H1 (cell line): ENCODE measurements around the gene ADAM12. TPM values are rescaled to one million over a fixed set of nuclear protein-coding genes. Genes with fewer than 3 reads are reported as not detected.

Experiments
- CTCF ChIA-PET: fragments of 300-600 bp; sonication (Branson Sonifier 250); formaldehyde crosslinking; loops from one replicate; lab custom pipeline; 2021; ENCODE audit not compliant: partially characterized antibody; lab: Charles Lee
- POLR2A ChIA-PET: fragments of 300-600 bp; sonication (Branson Sonifier 250); formaldehyde crosslinking; loops from one replicate; lab custom pipeline; 2021; ENCODE audit warnings: inconsistent platforms; ENCODE audit not compliant: partially characterized antibody; lab: Charles Lee
- DNase-seq, 2 experiments: peaks; one replicate each; pipeline versions ENCODE4 v3.0.0 to v3.0.0-alpha.2; 2010 to 2022; ENCODE audit warnings: low spot score in 2 of 2, low read depth in 1 of 2, mixed read lengths in 1 of 2
- FAIRE-seq: peaks from 2 replicates; lab custom pipeline; 2011; peaks lifted over from hg19 to GRCh38; lab: Jason Lieb, UNC
- H2AFZ ChIP-seq: 2 replicates; pipeline ENCODE4 v1.8.1; 2012; ENCODE audit warnings: low read length, inconsistent platforms
- H2AK5ac ChIP-seq: 2 replicates; pipeline ENCODE4 v1.6.1; 2013; ENCODE audit warnings: low read depth, low read length
- H2BK120ac ChIP-seq: replicated peaks from 2 replicates; pipeline ENCODE3; 2013; ENCODE audit warnings: low read depth, low read length, inconsistent platforms
- H2BK12ac ChIP-seq: 2 replicates; pipeline ENCODE4 v1.6.1; 2013; ENCODE audit warnings: low read depth, low read length
- H2BK15ac ChIP-seq: 2 replicates; pipeline ENCODE4 v1.6.1; 2013; ENCODE audit warnings: low read length
- H2BK20ac ChIP-seq: 2 replicates; pipeline ENCODE4 v1.6.1; 2013; ENCODE audit warnings: low read length
- H2BK5ac ChIP-seq: 2 replicates; pipeline ENCODE4 v1.6.1; 2013; ENCODE audit warnings: low read depth, low read length
- H3K14ac ChIP-seq: 2 replicates; pipeline ENCODE4 v1.6.1; 2013; ENCODE audit warnings: inconsistent platforms; ENCODE audit not compliant: insufficient read length
- H3K18ac ChIP-seq: 2 replicates; pipeline ENCODE4 v1.6.1; 2013; ENCODE audit warnings: low read length; ENCODE audit errors: extremely low read depth
- H3K23ac ChIP-seq: 2 replicates; pipeline ENCODE4 v1.6.1; 2013; ENCODE audit warnings: inconsistent platforms; ENCODE audit not compliant: insufficient read length
- H3K23me2 ChIP-seq: 2 replicates; pipeline ENCODE4 v1.6.1; 2013; ENCODE audit warnings: low read depth, low read length
- H3K27ac ChIP-seq: 2 replicates; pipeline ENCODE4 v1.6.1; 2011; ENCODE audit warnings: low read depth, low read length, inconsistent platforms
- H3K27me3 ChIP-seq, 4 experiments: replicated peaks in 1 of 4; 1 replicate in 1 of 4; 2 replicates in 3 of 4; pipeline versions ENCODE4 v1.6.1 to v1.8.1; 2011 to 2013; ENCODE audit warnings: low read length in 3 of 4, mild to moderate bottlenecking in 3 of 4, inconsistent platforms in 2 of 4, mixed read lengths in 2 of 4, moderate library complexity in 1 of 4; ENCODE audit not compliant: control insufficient read depth in 3 of 4, insufficient read depth in 3 of 4; ENCODE audit errors: extremely low read depth in 1 of 4
- H3K36me3 ChIP-seq, 4 experiments: 2 replicates each; pipeline versions ENCODE4 v1.6.1 to v1.8.1; 2011 to 2013; ENCODE audit warnings: mild to moderate bottlenecking in 4 of 4, low read length in 3 of 4, moderate library complexity in 2 of 4, control low read depth in 1 of 4, inconsistent platforms in 1 of 4; ENCODE audit not compliant: insufficient read depth in 4 of 4, control insufficient read depth in 2 of 4
- H3K4ac ChIP-seq: replicated peaks from 2 replicates; pipeline ENCODE3; 2013; ENCODE audit warnings: low read length, low read depth, mixed read lengths, inconsistent platforms; ENCODE audit not compliant: insufficient read length
- H3K4me1 ChIP-seq, 4 experiments: replicated peaks in 1 of 4; 1 replicate in 1 of 4; 2 replicates in 3 of 4; pipeline versions ENCODE4 v1.6.1 to v1.8.1; 2011 to 2013; ENCODE audit warnings: low read length in 3 of 4, inconsistent platforms in 2 of 4, mixed read lengths in 1 of 4; ENCODE audit not compliant: insufficient read depth in 4 of 4, control insufficient read depth in 3 of 4
- H3K4me2 ChIP-seq, 2 experiments: 2 replicates each; pipeline versions ENCODE4 v1.6.1 to v1.8.1; 2011 to 2013; ENCODE audit warnings: low read depth in 2 of 2, low read length in 2 of 2, control low read depth in 1 of 2, inconsistent platforms in 1 of 2, mild to moderate bottlenecking in 1 of 2; ENCODE audit not compliant: insufficient read depth in 1 of 2
- H3K4me3 ChIP-seq, 4 experiments: fragments of 200-600, 300-600 bp in 1 of 4; sonication (generic), shearing (Covaris generic), sonication (Bioruptor Twin) in 1 of 4; 2 replicates each; pipeline versions ENCODE4 v1.5.1 to v1.8.1; 2011 to 2016; ENCODE audit warnings: low read length in 4 of 4, low read depth in 3 of 4, control low read depth in 2 of 4, inconsistent platforms in 2 of 4, mild to moderate bottlenecking in 2 of 4, mixed read lengths in 1 of 4, moderate library complexity in 1 of 4; ENCODE audit not compliant: insufficient read depth in 2 of 4; ENCODE audit errors: extremely low read depth in 1 of 4
- H3K56ac ChIP-seq: replicated peaks from 2 replicates; pipeline ENCODE3; 2013; ENCODE audit warnings: low read depth, mild to moderate bottlenecking, mixed read lengths, low read length, inconsistent platforms; ENCODE audit not compliant: insufficient read length
- H3K79me1 ChIP-seq: 2 replicates; pipeline ENCODE4 v1.6.1; 2013; ENCODE audit warnings: low read depth, low read length, control low read depth
- H3K79me2 ChIP-seq, 2 experiments: 2 replicates each; pipeline versions ENCODE4 v1.6.1 to v1.8.1; 2012 to 2013; ENCODE audit warnings: low read length in 2 of 2, mild to moderate bottlenecking in 2 of 2, inconsistent platforms in 1 of 2; ENCODE audit not compliant: insufficient read depth in 2 of 2, control insufficient read depth in 1 of 2
- H3K9ac ChIP-seq, 4 experiments: replicated peaks in 1 of 4; 1 replicate in 1 of 4; 2 replicates in 3 of 4; pipeline versions ENCODE4 v1.6.1 to v1.8.1; 2011 to 2013; ENCODE audit warnings: low read depth in 3 of 4, low read length in 3 of 4, control low read depth in 2 of 4, mild to moderate bottlenecking in 2 of 4, moderate library complexity in 2 of 4, inconsistent platforms in 1 of 4; ENCODE audit errors: extremely low read depth in 1 of 4
- H3K9me3 ChIP-seq, 2 experiments: 2 replicates each; pipeline versions ENCODE4 v1.6.1 to v1.8.1; 2012 to 2013; ENCODE audit warnings: mild to moderate bottlenecking in 2 of 2, moderate library complexity in 2 of 2, control low read depth in 1 of 2, inconsistent platforms in 1 of 2, low read depth in 1 of 2, low read length in 1 of 2, mixed read lengths in 1 of 2; ENCODE audit not compliant: insufficient read depth in 2 of 2
- H4K20me1 ChIP-seq, 2 experiments: replicated peaks in 1 of 2; 2 replicates each; pipeline versions ENCODE3 to v1.8.1; 2011 to 2013; ENCODE audit warnings: inconsistent platforms in 2 of 2, low read length in 2 of 2, mild to moderate bottlenecking in 1 of 2; ENCODE audit not compliant: insufficient read depth in 2 of 2, control insufficient read depth in 1 of 2
- H4K5ac ChIP-seq: 2 replicates; pipeline ENCODE4 v1.6.1; 2013; ENCODE audit warnings: low read length, low read depth, mixed read lengths, inconsistent platforms; ENCODE audit not compliant: insufficient read length
- H4K8ac ChIP-seq: 2 replicates; pipeline ENCODE4 v1.8.0; 2013; ENCODE audit warnings: mild to moderate bottlenecking, moderate library complexity, low read length, inconsistent platforms; ENCODE audit not compliant: insufficient read depth; ENCODE audit errors: extremely low read depth
- H4K91ac ChIP-seq: replicated peaks from 2 replicates; pipeline ENCODE3; 2013; ENCODE audit warnings: low read length, mixed read lengths, inconsistent platforms; ENCODE audit not compliant: insufficient read length
- CBX5 ChIP-seq: fragments of 300-800, 300-1000 bp; sonication (generic); IDR thresholded peaks from 2 replicates; pipeline ENCODE4 v1.7.1; 2016; ENCODE audit warnings: antibody characterized with exemption, low read length, low read depth
- CHD2 ChIP-seq: IDR thresholded peaks from 2 replicates; pipeline ENCODE4 v1.6.1; 2012; ENCODE audit warnings: low read length, improper control_type of control experiment
- CTBP2 ChIP-seq: IDR thresholded peaks from 2 replicates; pipeline ENCODE4 v1.7.0; 2011; ENCODE audit warnings: borderline replicate concordance, mild to moderate bottlenecking, moderate library complexity, mixed read lengths, low read length; ENCODE audit not compliant: insufficient read depth, insufficient read length
- EGR1 ChIP-seq: IDR thresholded peaks from 2 replicates; pipeline ENCODE4 v1.6.1; 2011; ENCODE audit warnings: low read depth, low read length, borderline replicate concordance
- FOSL1 ChIP-seq: IDR thresholded peaks from 2 replicates; pipeline ENCODE4 v1.6.1; 2011; ENCODE audit warnings: mild to moderate bottlenecking, low read depth, low read length, moderate library complexity; ENCODE audit not compliant: insufficient read depth
- HDAC2 ChIP-seq, 2 experiments: fragments of 300-600 bp in 1 of 2; sonication (generic) in 1 of 2; IDR thresholded peaks; 2 replicates each; pipeline ENCODE4 v1.6.1; 2011 to 2012; ENCODE audit warnings: low read depth in 2 of 2, low read length in 2 of 2, mild to moderate bottlenecking in 2 of 2, moderate library complexity in 2 of 2, borderline replicate concordance in 1 of 2, inconsistent platforms in 1 of 2
- RNF2 ChIP-seq: fragments of 200-900, 300-1000 bp; sonication (generic); IDR thresholded peaks from 2 replicates; pipeline ENCODE4 v1.7.1; 2016; ENCODE audit warnings: borderline replicate concordance, low read depth, mild to moderate bottlenecking, antibody characterized with exemption, low read length; ENCODE audit not compliant: poor library complexity, severe bottlenecking; ENCODE audit errors: missing control alignments
- SP1 ChIP-seq: IDR thresholded peaks from 2 replicates; pipeline ENCODE4 v1.6.1; 2011; ENCODE audit warnings: low read depth, low read length
- SUZ12 ChIP-seq: fragments of 200-600 bp; sonication (generic); IDR thresholded peaks from 2 replicates; pipeline ENCODE4 v1.6.1; 2012; ENCODE audit warnings: mild to moderate bottlenecking, inconsistent platforms, low read length, moderate library complexity, mixed read lengths
- TAF7 ChIP-seq: optimal IDR thresholded peaks from 2 replicates; pipeline ENCODE3; 2011; ENCODE audit warnings: low read depth, mild to moderate bottlenecking, inconsistent platforms, low read length, moderate library complexity, borderline replicate concordance
- TBP ChIP-seq: IDR thresholded peaks from 2 replicates; pipeline ENCODE4 v1.6.1; 2011; ENCODE audit warnings: low read depth, low read length, improper control_type of control experiment
- TCF12 ChIP-seq: IDR thresholded peaks from 2 replicates; pipeline ENCODE4 v1.6.1; 2011; ENCODE audit warnings: low read depth, mild to moderate bottlenecking, low read length
- ZNF274 ChIP-seq: IDR thresholded peaks from 2 replicates; pipeline ENCODE4 v1.7.0; 2012; ENCODE audit warnings: low read length, borderline replicate concordance; ENCODE audit errors: extremely low read depth
- WGBS, 2 experiments: shearing (Covaris generic) in 1 of 2; methylation state at CpG; one replicate each; pipeline versions ENCODE4 v1.1.6 to v1.1.7; 2013 to 2015; ENCODE audit warnings: low lambda C conversion rate in 2 of 2, mixed read lengths in 2 of 2, inconsistent platforms in 1 of 2, low coverage in 1 of 2, missing lambda C conversion rate in 1 of 2; ENCODE audit not compliant: insufficient replicate concordance in 2 of 2, insufficient coverage in 1 of 2, insufficient read length in 1 of 2; ENCODE audit errors: extremely low coverage in 1 of 2, missing lambda C conversion rate in 1 of 2; 5-methylcytosine and 5-hydroxymethylcytosine counted together
- polyA plus RNA-seq, 7 experiments: library from polyadenylated mRNA; depleted of rRNA in 3 of 7; stranded (reverse) in 5 of 7; unstranded in 2 of 7; fragments of >200 nt in 5 of 7; fragments of 200-250 nt in 2 of 7; gene quantifications; 1 replicate in 5 of 7; 2 replicates in 1 of 7; 4 replicates in 1 of 7; pipeline versions ENCODE4 v1.2.1 to v1.2.3, GENCODE V29; 2011 to 2013; ENCODE audit warnings: missing spikeins in 2 of 7, mixed read lengths in 2 of 7
- total RNA-seq: library from RNA; stranded (reverse); fragmentation: NEBNext Ultra II Directional; extraction: Animal tissue kit (Norgen Biotek cat#: 25700); gene quantifications from 2 replicates; pipeline ENCODE4 v1.2.1, GENCODE V29; 2021

Gene ADAM12
- total and polyA plus RNA-seq, 2 of the 8 experiments (the other 6 are each of a cell fraction or from before 2014, with no cell fraction given), result 0.07 to 0.17 TPM

DNA sequence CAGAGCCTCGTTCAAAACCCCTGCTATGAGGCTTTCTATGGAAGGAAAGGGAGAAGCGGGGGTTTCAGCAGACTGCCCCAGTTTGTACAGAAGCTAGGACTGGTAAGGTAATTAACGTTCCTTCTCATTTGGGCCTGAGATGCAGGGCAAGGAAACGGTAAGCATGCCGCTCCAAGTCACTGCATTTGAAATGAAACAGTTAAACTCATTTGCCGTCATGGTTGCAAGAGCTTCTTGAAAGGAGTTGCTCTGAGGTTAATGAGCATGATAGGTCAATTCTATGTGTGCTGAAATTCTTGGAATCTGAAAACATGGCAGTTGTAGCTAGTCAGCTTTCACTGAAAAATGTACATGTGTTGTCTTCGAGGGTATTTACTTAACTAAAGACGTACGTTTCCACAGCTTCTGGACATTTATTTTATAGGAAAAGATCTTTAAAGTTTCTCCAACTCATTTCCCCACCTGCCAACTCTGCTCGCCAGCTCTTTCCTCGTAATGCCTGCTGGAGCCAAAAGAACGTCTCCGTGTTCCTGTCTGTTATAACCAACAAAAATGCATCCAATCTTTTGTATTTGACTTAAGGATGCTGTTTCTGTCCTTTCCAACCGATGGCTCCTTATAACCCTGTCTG, 73.3 kb downstream of the ADAM12 start:
- Histone ChIP-seq H2BK5ac (no peak overlapping the region), H4K91ac (no peak overlapping the region), H3K9ac (no peak overlapping the region), H2BK120ac (no peak overlapping the region), H3K27ac (no peak overlapping the region), H2AFZ (no peak overlapping the region), H3K14ac (no peak overlapping the region), H3K79me2 (no peaks in the 10 kb centered on the region), H4K20me1 (peaks cover 0 to 3% of the 10 kb centered on the region in 2 experiments), H3K27me3 (no peaks in the 10 kb centered on the region), H3K36me3 (no peaks in the 10 kb centered on the region), H4K8ac (no peak overlapping the region), H3K18ac (no peak overlapping the region), H4K5ac (no peak overlapping the region), H2AK5ac (no peak overlapping the region), H3K4me3 (no peak overlapping the region), H3K4ac (no peak overlapping the region), H2BK20ac (no peak overlapping the region), H3K56ac (no peak overlapping the region), H2BK15ac (no peak overlapping the region), H3K9me3 (no peaks in the 10 kb centered on the region), H3K23me2 (peaks cover 4% of the 10 kb centered on the region; the same call in 1 of the 2 replicates), H3K4me2 (no peak overlapping the region), H2BK12ac (no peak overlapping the region), H3K79me1 (no peaks in the 10 kb centered on the region), H3K23ac (no peak overlapping the region), H3K4me1 (no peaks in the 10 kb centered on the region)
- POLR2A ChIA-PET, result no interaction called here
- WGBS, 2 experiments, result 89% methylated on average over 14 of the region's 14 CpGs; no CpG with 5 or more reads in 1 of the 2 experiments
- CTCF ChIA-PET, result interaction anchor here (1.1 to 1.4 kb wide), 2 partner anchors 10 to 12 kb away, joined by 3 to 5 read pairs; no protein-coding TSS in a partner anchor
- FAIRE-seq, result peak; percentile 45
- no peak for DNase-seq
- TF ChIP-seq CHD2, result no peak
- no peak for TF ChIP-seq TCF12
- TF ChIP-seq TAF7, result no peak
- TF ChIP-seq FOSL1, result no peak
- TF ChIP-seq EGR1, result no peak
- TF ChIP-seq RNF2, result no peak
- TF ChIP-seq SUZ12, result no peak
- no peak for TF ChIP-seq CTBP2
- no peak for TF ChIP-seq CBX5
- TF ChIP-seq HDAC2 (IDR thresholded peaks at IDR 0.05; ENCODE audit: borderline replicate concordance in 1 of 2, low read depth in 2 of 2, low read length in 2 of 2), result no peak
- TF ChIP-seq ZNF274, result no peak
- no peak for TF ChIP-seq TBP
- no peak for TF ChIP-seq SP1
